Measurements from ENCODE around the gene PPIE. TPM values are rescaled to one million over a fixed set of nuclear protein-coding genes. Genes with fewer than 3 reads are reported as not detected.

Gene PPIE
- total RNA-seq, 4 donors from 2014 or later = 9.8 to 43.3 (median 23.5) TPM

DNA sequence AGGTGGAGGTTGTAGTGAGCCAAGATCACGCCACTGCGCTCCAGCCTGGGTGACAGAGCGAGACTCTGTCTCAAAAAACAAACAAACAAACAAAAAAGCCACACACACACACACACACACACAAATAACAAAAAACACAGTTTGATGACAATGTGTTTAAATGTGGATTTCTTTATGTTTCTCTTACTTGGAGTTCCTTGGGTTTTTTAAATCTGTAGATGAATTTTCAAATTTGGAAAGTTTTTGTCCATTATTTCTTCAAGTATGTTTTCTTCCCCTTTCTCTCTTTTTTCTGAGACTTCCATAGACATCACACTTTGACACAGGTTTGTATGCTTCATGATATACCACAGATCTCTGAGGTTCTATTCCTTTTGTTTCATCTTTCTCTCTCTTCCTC lies 12.1 kb upstream of the PPIE start:
- Histone ChIP-seq H3K27me3 (peaks cover 93% of the 10 kb centered on the region), H3K27ac (no peak overlapping the region), H3K4me3 (no peak overlapping the region), H3K9me3 (no peaks in the 10 kb centered on the region), H3K4me1 (no peaks in the 10 kb centered on the region), H3K36me3 (no peaks in the 10 kb centered on the region)
- intact Hi-C loops (cut with DNase I; ENCODE audit: low total_unique reads) = no loop called here
- in situ Hi-C loops (cut with MboI; ENCODE audit: low pct_ligation_motif_present in 1 of 4, low pct_unique_long_range_greater_than_20kb in 1 of 4, low sequenced_read_pairs in 3 of 4) = loop anchor here in 2 of 4 donors (10.0 kb wide), 1 partner anchor 122 kb away; no protein-coding TSS in a partner anchor
- DNase-seq = no peak
- TF ChIP-seq, protein P1, sequence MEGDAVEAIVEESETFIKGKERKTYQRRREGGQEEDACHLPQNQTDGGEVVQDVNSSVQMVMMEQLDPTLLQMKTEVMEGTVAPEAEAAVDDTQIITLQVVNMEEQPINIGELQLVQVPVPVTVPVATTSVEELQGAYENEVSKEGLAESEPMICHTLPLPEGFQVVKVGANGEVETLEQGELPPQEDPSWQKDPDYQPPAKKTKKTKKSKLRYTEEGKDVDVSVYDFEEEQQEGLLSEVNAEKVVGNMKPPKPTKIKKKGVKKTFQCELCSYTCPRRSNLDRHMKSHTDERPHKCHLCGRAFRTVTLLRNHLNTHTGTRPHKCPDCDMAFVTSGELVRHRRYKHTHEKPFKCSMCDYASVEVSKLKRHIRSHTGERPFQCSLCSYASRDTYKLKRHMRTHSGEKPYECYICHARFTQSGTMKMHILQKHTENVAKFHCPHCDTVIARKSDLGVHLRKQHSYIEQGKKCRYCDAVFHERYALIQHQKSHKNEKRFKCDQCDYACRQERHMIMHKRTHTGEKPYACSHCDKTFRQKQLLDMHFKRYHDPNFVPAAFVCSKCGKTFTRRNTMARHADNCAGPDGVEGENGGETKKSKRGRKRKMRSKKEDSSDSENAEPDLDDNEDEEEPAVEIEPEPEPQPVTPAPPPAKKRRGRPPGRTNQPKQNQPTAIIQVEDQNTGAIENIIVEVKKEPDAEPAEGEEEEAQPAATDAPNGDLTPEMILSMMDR (IDR thresholded peaks at IDR 0.05) = no peak
- TF ChIP-seq EP300 (IDR thresholded peaks at IDR 0.05; ENCODE audit: low read depth) (no peak), POLR2AphosphoS5 (IDR thresholded peaks at IDR 0.05) (no peak), POLR2A (IDR thresholded peaks at IDR 0.05) (no peak)
- WGBS, 2 donors (ENCODE audit: low coverage in 1 of 2) = 68% methylated on average over 3 of the region's 3 CpGs; no CpG with 5 or more reads in 1 of the 2 donors

DNA sequence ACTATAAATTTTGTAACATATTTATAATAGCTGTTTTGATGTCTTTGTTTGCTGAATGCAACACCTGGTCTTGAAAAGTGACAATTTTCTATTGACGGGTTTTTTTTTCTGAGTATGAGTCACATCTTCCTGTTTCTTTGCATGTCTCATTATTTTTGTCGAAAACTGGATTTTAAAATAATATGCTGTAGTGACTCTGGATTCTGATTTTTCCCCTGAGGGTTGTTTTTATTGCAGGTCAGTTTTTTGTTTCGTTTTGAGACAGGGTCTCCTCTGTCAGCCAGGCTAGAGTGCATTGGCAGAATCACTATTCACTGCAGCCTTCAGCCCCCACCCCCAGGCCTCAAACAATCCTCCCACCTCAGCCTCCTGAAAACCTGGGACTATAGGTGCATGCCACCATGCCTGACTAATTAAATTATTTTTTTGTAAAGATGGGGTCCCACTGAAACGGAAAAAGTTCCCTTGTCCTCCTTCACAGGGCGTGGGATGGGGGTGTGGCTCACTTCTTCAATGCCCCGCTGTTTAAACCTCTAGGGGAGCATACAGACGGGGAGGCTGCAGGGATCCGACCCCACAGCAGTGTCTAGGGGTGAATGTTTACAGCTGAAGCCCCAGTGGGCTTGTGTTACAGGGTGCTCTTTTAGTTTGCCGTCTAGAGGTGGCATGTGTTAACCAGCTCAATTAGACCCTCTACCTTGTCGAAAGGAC lies 11.3 kb upstream of the PPIE start:
- Histone ChIP-seq H3K4me3 (no peak overlapping the region), H3K27me3 (peaks cover 91% of the 10 kb centered on the region), H3K4me1 (no peaks in the 10 kb centered on the region), H3K27ac (no peak overlapping the region), H3K9me3 (no peaks in the 10 kb centered on the region), H3K36me3 (no peaks in the 10 kb centered on the region)
- intact Hi-C loops (cut with DNase I; ENCODE audit: low total_unique reads) (no loop called here), in situ Hi-C loops (cut with MboI; ENCODE audit: low pct_ligation_motif_present in 1 of 4, low pct_unique_long_range_greater_than_20kb in 1 of 4, low sequenced_read_pairs in 3 of 4) (loop anchor here in 2 of 4 donors (10.0 kb wide), 1 partner anchor 123 kb away; no protein-coding TSS in a partner anchor)
- no peak for DNase-seq
- 38 to 42% methylated on average over 2 to 10 of the region's 10 CpGs for WGBS, 2 donors (ENCODE audit: low coverage in 1 of 2)
- TF ChIP-seq POLR2A (IDR thresholded peaks at IDR 0.05) = no peak

DNA sequence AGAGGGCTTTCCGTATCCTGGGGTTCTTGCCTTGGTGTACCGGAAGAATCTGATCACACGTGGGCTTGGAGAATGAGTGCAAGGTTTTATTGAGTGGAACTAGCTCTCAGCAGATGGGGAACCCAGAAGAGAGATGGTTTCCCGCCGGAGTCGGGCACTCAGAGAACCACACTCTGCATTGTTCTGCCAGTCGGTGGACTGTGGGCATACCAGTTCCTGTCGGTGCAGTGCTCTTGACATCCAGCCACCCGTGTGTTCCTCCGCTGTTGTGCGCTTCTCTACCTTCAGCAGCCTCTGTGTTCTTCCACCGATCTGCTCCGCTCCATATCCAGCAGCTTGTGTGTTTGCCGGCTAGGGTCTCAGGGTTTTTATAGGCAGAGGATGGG lies 10.8 kb upstream of the PPIE start:
- intact Hi-C loops (cut with DNase I; ENCODE audit: low total_unique reads) = no loop called here
- H3K27me3 ChIP-seq = peaks cover 95% of the 10 kb centered on the region

DNA sequence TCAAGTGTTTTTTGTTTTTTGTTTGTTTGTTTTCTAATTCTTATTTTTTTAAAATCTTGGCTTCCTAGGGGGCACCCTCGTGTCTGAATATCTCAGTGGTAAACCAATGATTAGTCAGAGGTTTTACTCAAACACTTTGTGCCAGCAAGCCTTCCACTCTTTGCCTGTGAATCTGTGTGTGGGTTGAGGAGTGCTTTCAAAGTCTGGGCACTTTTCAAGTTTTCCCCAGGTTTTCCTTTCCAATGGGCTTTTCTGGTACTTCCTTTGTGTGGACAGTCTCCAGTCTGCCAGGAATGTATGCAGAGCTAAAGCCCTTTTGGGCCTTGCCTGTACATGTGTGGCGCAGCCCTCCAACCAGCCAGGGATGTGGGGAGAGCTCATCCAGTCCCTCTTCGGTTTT lies 9.7 kb upstream of the PPIE start:
- in situ Hi-C loops (cut with MboI; ENCODE audit: low pct_ligation_motif_present in 1 of 4, low pct_unique_long_range_greater_than_20kb in 1 of 4, low sequenced_read_pairs in 3 of 4) = loop anchor here in 2 of 4 donors (10.0 kb wide), 1 partner anchor 124 kb away; no protein-coding TSS in a partner anchor
- no peak overlapping the region for H3K4me3 ChIP-seq
- DNase-seq = no peak
- no peak overlapping the region for H3K27ac ChIP-seq
- no peaks in the 10 kb centered on the region for H3K36me3 ChIP-seq
- intact Hi-C loops (cut with DNase I; ENCODE audit: low total_unique reads) = no loop called here
- 17 to 59% methylated on average over 1 to 3 of the region's 3 CpGs for WGBS, 2 donors (ENCODE audit: low coverage in 1 of 2)
- H3K27me3 ChIP-seq = peaks cover 97% of the 10 kb centered on the region
- no peaks in the 10 kb centered on the region for H3K9me3 ChIP-seq
- TF ChIP-seq POLR2A (IDR thresholded peaks at IDR 0.05) (no peak), POLR2AphosphoS5 (IDR thresholded peaks at IDR 0.05) (no peak), EP300 (IDR thresholded peaks at IDR 0.05; ENCODE audit: low read depth) (no peak)
- TF ChIP-seq, protein P1 (IDR thresholded peaks at IDR 0.05) = no peak
- H3K4me1 ChIP-seq = no peaks in the 10 kb centered on the region

More for the DNA sequence above, 10.8 kb upstream of the PPIE start:
- WGBS, 2 donors (ENCODE audit: low coverage in 1 of 2) = 66 to 78% methylated on average over 3 to 14 of the region's 14 CpGs
- Histone ChIP-seq H3K36me3 (no peaks in the 10 kb centered on the region), H3K4me3 (no peak overlapping the region), H3K9me3 (no peaks in the 10 kb centered on the region), H3K27ac (no peak overlapping the region), H3K4me1 (no peaks in the 10 kb centered on the region)
- no peak for TF ChIP-seq EP300 (IDR thresholded peaks at IDR 0.05; ENCODE audit: low read depth)
- TF ChIP-seq POLR2AphosphoS5 (IDR thresholded peaks at IDR 0.05) = no peak
- TF ChIP-seq, protein P1 (IDR thresholded peaks at IDR 0.05) = no peak
- no peak for TF ChIP-seq POLR2A (IDR thresholded peaks at IDR 0.05)
- no peak for DNase-seq
- in situ Hi-C loops (cut with MboI; ENCODE audit: low pct_ligation_motif_present in 1 of 4, low pct_unique_long_range_greater_than_20kb in 1 of 4, low sequenced_read_pairs in 3 of 4) = loop anchor here in 2 of 4 donors (10.0 kb wide), 1 partner anchor 123 kb away; no protein-coding TSS in a partner anchor

Measured in transverse colon (tissue), 4 donors.